Astrocyte of the spinal cord (primary cell): ENCODE measurements around the gene STARD3.

ENCODE experiments used
- DNase-seq: peaks from one replicate; pipeline ENCODE4 v3.0.0; 2011; ENCODE audit warnings: low read depth, low spot score
- H3K4me3 ChIP-seq: 2 replicates; pipeline ENCODE4 v1.5.1; 2011; ENCODE audit warnings: low read depth, mild to moderate bottlenecking, low read length, moderate library complexity
- in situ Hi-C: cut with HindIII; loops from 2 replicates; pipeline ENCODE4 v1.10.0; 2017; ENCODE audit warnings: low sequenced_read_pairs
- TF ChIP-seq, protein P1 (sequence below): IDR thresholded peaks from 2 replicates; pipeline ENCODE4 v1.5.1; 2012; ENCODE audit warnings: low read depth, mild to moderate bottlenecking, low read length, inconsistent platforms

Gene STARD3

DNA sequence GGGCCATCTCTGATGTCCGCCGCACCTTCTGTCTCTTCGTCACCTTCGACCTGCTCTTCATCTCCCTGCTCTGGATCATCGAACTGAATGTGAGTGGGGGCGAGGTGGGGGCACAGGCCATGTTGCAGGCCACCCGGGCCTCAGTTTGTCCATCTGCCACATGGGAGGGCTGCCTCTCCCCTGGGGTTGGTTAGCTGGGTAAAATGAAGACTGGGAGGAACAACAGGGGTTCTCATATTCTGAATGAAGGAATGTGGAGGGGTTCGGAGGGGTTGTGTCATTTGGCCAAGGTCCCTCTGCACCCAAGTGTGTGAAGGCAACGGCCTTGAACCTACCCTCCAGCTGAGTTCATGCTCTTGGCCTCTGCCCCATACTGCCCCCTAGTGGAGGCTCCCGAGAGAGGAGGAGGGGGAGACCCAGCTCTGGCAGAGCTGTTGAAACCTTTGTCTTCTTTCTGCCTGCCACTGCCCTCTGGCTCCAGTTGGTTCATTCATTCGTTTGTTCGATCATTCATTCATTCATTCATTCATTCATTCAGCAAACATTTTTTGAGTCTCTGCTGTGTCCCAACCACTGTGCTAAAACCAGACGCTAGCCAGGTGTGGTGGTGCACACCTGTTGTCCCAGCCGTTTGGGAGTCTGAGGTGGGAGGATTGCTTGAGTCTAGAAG lies 16.9 kb downstream of the STARD3 start:
- H3K4me3 ChIP-seq, result no peak overlapping the region
- TF ChIP-seq, protein P1, sequence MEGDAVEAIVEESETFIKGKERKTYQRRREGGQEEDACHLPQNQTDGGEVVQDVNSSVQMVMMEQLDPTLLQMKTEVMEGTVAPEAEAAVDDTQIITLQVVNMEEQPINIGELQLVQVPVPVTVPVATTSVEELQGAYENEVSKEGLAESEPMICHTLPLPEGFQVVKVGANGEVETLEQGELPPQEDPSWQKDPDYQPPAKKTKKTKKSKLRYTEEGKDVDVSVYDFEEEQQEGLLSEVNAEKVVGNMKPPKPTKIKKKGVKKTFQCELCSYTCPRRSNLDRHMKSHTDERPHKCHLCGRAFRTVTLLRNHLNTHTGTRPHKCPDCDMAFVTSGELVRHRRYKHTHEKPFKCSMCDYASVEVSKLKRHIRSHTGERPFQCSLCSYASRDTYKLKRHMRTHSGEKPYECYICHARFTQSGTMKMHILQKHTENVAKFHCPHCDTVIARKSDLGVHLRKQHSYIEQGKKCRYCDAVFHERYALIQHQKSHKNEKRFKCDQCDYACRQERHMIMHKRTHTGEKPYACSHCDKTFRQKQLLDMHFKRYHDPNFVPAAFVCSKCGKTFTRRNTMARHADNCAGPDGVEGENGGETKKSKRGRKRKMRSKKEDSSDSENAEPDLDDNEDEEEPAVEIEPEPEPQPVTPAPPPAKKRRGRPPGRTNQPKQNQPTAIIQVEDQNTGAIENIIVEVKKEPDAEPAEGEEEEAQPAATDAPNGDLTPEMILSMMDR, result peak; percentile 94
- DNase-seq, result no peak
- in situ Hi-C loops, result no loop called here

DNA sequence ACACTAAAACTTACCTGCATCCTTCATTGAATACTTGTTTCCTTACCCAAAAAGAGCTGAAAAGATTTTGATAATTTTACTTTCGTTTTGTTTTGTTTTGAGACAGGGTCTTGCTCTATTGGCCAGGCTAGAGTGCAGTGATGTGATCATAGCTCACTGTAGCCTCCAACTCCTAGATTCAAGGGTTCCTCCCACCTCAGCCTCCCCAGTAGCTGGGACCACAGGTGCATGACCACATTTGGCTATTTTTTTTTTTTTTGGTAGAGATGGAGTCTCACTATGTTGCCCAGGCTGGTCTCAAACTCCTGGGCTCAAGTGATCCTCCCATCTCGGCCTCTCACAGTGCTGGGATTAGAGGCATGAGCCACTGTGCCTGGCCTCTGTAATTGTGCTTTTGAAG lies 18.2 kb downstream of the STARD3 start:
- in situ Hi-C loops, result no loop called here
- TF ChIP-seq, protein P1, result no peak
- no peak overlapping the region for H3K4me3 ChIP-seq
- no peak for DNase-seq

DNA sequence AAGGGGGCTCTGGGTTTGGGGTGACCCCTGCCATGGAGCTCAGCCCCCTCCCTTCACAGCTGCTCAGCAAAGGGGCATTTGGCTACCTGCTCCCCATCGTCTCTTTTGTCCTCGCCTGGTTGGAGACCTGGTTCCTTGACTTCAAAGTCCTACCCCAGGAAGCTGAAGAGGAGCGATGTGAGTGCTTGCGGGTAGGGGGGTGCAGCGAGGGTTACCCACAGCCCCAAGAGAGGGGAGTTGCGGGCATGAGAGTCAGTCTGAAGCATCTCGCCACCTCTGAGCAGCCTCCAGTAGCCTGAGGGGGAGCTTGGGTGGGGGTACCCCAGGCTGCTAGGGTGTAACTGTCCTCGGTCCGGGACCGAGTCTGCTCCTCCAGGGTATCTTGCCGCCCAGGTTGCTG lies 21.4 kb downstream of the STARD3 start:
- TF ChIP-seq, protein P1, result no peak
- in situ Hi-C loops, result no loop called here
- no peak for DNase-seq
- no peak overlapping the region for H3K4me3 ChIP-seq

DNA sequence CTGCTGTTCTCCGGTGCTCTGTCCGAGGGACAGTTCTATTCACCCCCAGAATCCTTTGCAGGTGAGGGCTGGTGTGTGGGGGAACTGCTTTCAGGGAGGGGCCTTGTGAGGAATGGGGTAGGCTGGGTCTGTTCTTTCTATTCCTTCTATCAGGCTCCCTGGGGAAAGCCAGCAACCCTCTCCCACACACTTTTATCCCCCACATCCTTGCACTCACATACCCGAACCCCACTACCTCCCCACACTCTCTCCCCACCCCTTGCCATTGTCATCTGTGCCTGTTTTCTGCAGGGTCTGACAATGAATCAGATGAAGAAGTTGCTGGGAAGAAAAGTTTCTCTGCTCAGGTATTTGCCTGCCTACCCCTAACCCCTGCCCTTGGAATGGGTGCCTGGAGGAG lies 21.8 kb downstream of the STARD3 start:
- TF ChIP-seq, protein P1, result no peak
- in situ Hi-C loops, result no loop called here
- no peak overlapping the region for H3K4me3 ChIP-seq
- DNase-seq, result no peak

DNA sequence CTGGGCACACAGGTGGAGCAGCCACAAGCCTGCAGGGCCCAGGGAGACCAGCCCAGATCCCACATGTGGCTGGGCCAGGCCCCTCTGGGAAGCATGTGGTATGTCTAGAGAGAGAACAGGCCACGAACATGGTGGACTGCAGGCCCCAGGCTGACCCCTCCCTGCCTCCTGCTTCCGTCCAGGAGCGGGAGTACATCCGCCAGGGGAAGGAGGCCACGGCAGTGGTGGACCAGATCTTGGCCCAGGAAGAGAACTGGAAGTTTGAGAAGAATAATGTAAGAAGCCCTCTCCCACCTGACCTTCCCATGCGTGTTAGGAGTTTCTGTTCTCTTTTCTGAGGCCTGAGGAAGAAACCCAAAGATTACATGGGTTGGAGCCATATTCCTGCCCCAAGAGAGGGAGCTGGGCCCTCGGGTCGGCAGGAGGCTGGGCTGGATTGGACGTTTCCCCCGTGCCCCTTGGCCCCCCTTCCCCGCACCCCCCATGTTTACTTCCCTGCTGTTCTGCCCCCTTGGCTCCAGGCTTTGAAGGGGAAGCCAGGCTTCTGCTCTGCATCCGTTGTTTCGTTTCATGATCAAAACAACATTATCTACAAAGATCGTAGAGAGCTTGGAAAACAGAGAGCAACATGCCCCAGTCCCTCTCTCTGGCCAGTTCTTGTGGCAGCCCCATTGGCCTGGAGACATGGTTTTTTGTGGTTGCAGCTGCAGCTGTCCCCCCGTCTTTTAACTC lies 22.5 kb downstream of the STARD3 start:
- TF ChIP-seq, protein P1, result no peak
- H3K4me3 ChIP-seq, result no peak overlapping the region
- in situ Hi-C loops, result no loop called here
- no peak for DNase-seq

DNA sequence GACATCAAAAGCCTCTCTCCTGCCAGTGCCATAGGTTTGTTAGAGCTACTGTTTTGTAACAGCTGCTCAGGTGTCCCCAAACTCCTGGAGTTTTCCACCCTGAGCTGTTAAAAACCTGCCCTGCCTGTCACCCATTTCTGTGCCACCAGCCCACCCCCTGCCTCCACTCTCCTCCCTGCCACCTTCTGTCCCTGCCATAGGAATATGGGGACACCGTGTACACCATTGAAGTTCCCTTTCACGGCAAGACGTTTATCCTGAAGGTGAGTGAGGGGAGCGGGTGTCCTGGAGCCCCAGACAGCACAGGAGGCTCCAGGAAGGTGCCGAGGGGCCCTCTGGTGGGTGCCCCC lies 23.0 kb downstream of the STARD3 start:
- in situ Hi-C loops, result no loop called here
- no peak overlapping the region for H3K4me3 ChIP-seq
- DNase-seq, result no peak
- TF ChIP-seq, protein P1, result no peak
